Hematopoietic multipotent progenitor cell treated with erythropoietin and hydrocortisone succinate and interleukin-3 and kit ligand, for 17 days (in vitro differentiated cells): ENCODE data around the gene IMPDH2.
"Not testable (repeated sequence)": the region's sequence is repeated elsewhere in the genome, so short reads cannot be mapped to it uniquely, and the experiment has no call there.

Experiments used
- DNase-seq: peaks from one replicate; pipeline ENCODE4 v3.0.0-alpha.2; 2015; ENCODE audit warnings: low spot score

Gene IMPDH2

GRCh38 chr3:49021213-49021812 is 7.9 kb downstream of the IMPDH2 start:
- DNase-seq, result peak; percentile 100

- peak; percentile 64 for DNase-seq
These were observed 8.6 kb downstream of the IMPDH2 start for GRCh38 chr3:49020330-49021212.

- no peak for DNase-seq
These were observed 9.3 kb downstream of the IMPDH2 start for GRCh38 chr3:49019941-49020329.

- no peak for DNase-seq
These were observed 10.5 kb downstream of the IMPDH2 start for GRCh38 chr3:49018707-49019006.

GRCh38 chr3:49017971-49018706 is 11.1 kb downstream of the IMPDH2 start, which contains the start of gene DALRD3:
DALRD3 (minus strand) TSS chr3:49018580; CDS start chr3:49018564, 16 bp downstream.
- DNase-seq, result peak; percentile 64

- DNase-seq, result peak; percentile 52
These were observed 11.8 kb downstream of the IMPDH2 start for GRCh38 chr3:49017229-49017970.

GRCh38 chr3:49016414-49017228 is 12.6 kb downstream of the IMPDH2 start:
- no peak for DNase-seq

- no peak for DNase-seq
These were observed 13.4 kb downstream of the IMPDH2 start for GRCh38 chr3:49015765-49016164.

- DNase-seq, result no peak
These were observed 14.1 kb downstream of the IMPDH2 start for GRCh38 chr3:49015072-49015471.

GRCh38 chr3:49013738-49014660 is 15.2 kb downstream of the IMPDH2 start:
- DNase-seq, result peak; percentile 69

GRCh38 chr3:49013113-49013737 is 16.0 kb downstream of the IMPDH2 start:
- no peak for DNase-seq

- DNase-seq, result peak; percentile 43
These were observed 16.7 kb downstream of the IMPDH2 start for GRCh38 chr3:49012441-49013017.

- no peak for DNase-seq
These were observed 19.8 kb downstream of the IMPDH2 start for GRCh38 chr3:49009396-49009795.

GRCh38 chr3:49008627-49009026 is 20.6 kb downstream of the IMPDH2 start:
- DNase-seq, result not testable (repeated sequence)

- peak; percentile 93 for DNase-seq
These were observed 21.2 kb downstream of the IMPDH2 start for GRCh38 chr3:49007771-49008528.

GRCh38 chr3:49007068-49007770 is 22.0 kb downstream of the IMPDH2 start, which contains the start of gene WDR6:
WDR6 (plus strand) TSS chr3:49007391; CDS start chr3:49007432, 41 bp downstream.
- DNase-seq, result peak; percentile 96

GRCh38 chr3:49006408-49007067 is 22.7 kb downstream of the IMPDH2 start:
- DNase-seq, result peak; percentile 72
